K562 (cell line): Measurements from ENCODE around the gene ATG10. TPM values are rescaled to one million over a fixed set of nuclear protein-coding genes. Genes with fewer than 3 reads are reported as not detected.

ENCODE experiments used
- ATAC-seq: fragments of 200-7000 bp; cut with Tn5 transposase; 3 replicates; pipeline ENCODE4 v1.9.1; 2020; ENCODE audit warnings: moderate library complexity
- BruUV-seq: library from RNA; stranded (reverse); fragments of 400-500 nt; replicated peaks from 2 replicates; lab custom pipeline; 2021; lab: Mats Ljungman, UMichigan
- CTCF ChIA-PET: fragments of 300-600 bp; formaldehyde crosslinking; extraction: SDS; loops from one replicate; lab custom pipeline; 2021; ENCODE audit warnings: low intra/inter-chr PET ratio; lab: Yijun Ruan, JAX
- POLR2A ChIA-PET: fragments of 300-600, 350-650 bp; sonication (Branson Sonifier 250); formaldehyde crosslinking; extraction: SDS; loops from one replicate; lab custom pipeline; 2021; ENCODE audit warnings: antibody characterized with exemption, inconsistent platforms; lab: Yijun Ruan, JAX
- DNase-seq, 4 experiments: peaks; one replicate each; pipeline versions ENCODE4 v3.0.0 to v3.0.0-alpha.2; 2011 to 2018; ENCODE audit warnings: low spot score in 3 of 4, mixed read lengths in 3 of 4; ENCODE audit errors: extremely low read depth in 1 of 4
- FAIRE-seq: peaks from 2 replicates; lab custom pipeline; 2011; peaks lifted over from hg19 to GRCh38; lab: Jason Lieb, UNC
- H2AFZ ChIP-seq: 2 replicates; pipeline ENCODE4 v1.6.0; 2011; ENCODE audit warnings: low read depth, low read length, control low read depth, inconsistent platforms
- H3K27ac ChIP-seq: fragments of 200-600 bp; 3 replicates; pipeline ENCODE4 v1.8.0; 2011; ENCODE audit warnings: low read depth, mild to moderate bottlenecking, control low read depth, inconsistent platforms, low read length, moderate library complexity, mixed read lengths; ENCODE audit errors: extremely low read depth
- H3K27me3 ChIP-seq, 2 experiments: fragments of 300-600 bp in 1 of 2; 2 replicates in 1 of 2; 3 replicates in 1 of 2; pipeline versions ENCODE4 v1.6.0 to v1.8.0; 2011; ENCODE audit warnings: inconsistent platforms in 2 of 2, low read length in 2 of 2, mild to moderate bottlenecking in 1 of 2, mixed read lengths in 1 of 2, moderate library complexity in 1 of 2; ENCODE audit not compliant: control insufficient read depth in 2 of 2, insufficient read depth in 2 of 2
- H3K36me3 ChIP-seq: fragments of 300-600 bp; 3 replicates; pipeline ENCODE4 v1.8.0; 2011; ENCODE audit warnings: mild to moderate bottlenecking, low read length, inconsistent platforms; ENCODE audit not compliant: control insufficient read depth, insufficient read depth
- H3K4me1 ChIP-seq, 2 experiments: fragments of 200-600 bp in 1 of 2; replicated peaks in 1 of 2; 2 replicates in 1 of 2; 3 replicates in 1 of 2; pipeline versions ENCODE4 v1.5.1 to v1.8.0; 2011; ENCODE audit warnings: inconsistent platforms in 2 of 2, low read length in 2 of 2, mild to moderate bottlenecking in 1 of 2, mixed read lengths in 1 of 2, moderate library complexity in 1 of 2; ENCODE audit not compliant: control insufficient read depth in 2 of 2, insufficient read depth in 2 of 2
- H3K4me2 ChIP-seq: 2 replicates; pipeline ENCODE4 v1.6.1; 2011; ENCODE audit warnings: low read length, control low read depth, inconsistent platforms, mixed read lengths; ENCODE audit not compliant: insufficient read depth
- H3K4me3 ChIP-seq: fragments of 200-600 bp; sonication (generic), shearing (Covaris generic); 2 replicates; pipeline ENCODE4 v1.5.1; 2016; ENCODE audit warnings: control low read depth, inconsistent platforms
- H3K79me2 ChIP-seq: fragments of 200-600 bp; 3 replicates; pipeline ENCODE4 v1.8.0; 2011; ENCODE audit warnings: low read length, inconsistent platforms; ENCODE audit not compliant: control insufficient read depth, insufficient read depth
- H3K9ac ChIP-seq, 2 experiments: 2 replicates each; pipeline versions ENCODE4 v1.6.0 to v1.6.1; 2011; ENCODE audit warnings: low read depth in 2 of 2, low read length in 2 of 2, control low read depth in 1 of 2, inconsistent platforms in 1 of 2, mild to moderate bottlenecking in 1 of 2, mixed read lengths in 1 of 2; ENCODE audit not compliant: insufficient read depth in 1 of 2
- H3K9me1 ChIP-seq: one replicate; pipeline ENCODE4 v1.6.0; 2011; ENCODE audit warnings: inconsistent platforms, mild to moderate bottlenecking, low read length, moderate library complexity; ENCODE audit not compliant: control insufficient read depth, insufficient read depth
- H3K9me3 ChIP-seq: replicated peaks from 2 replicates; pipeline ENCODE4 v1.5.1; 2011; ENCODE audit warnings: low read depth, low read length, inconsistent platforms; ENCODE audit not compliant: control insufficient read depth, insufficient read depth
- H4K20me1 ChIP-seq: replicated peaks from 2 replicates; pipeline ENCODE4 v1.6.1; 2011; ENCODE audit warnings: low read length, inconsistent platforms, mixed read lengths; ENCODE audit not compliant: control insufficient read depth, insufficient read depth
- CREB1 ChIP-seq, 2 experiments: sonication (generic) in 1 of 2; formaldehyde crosslinking in 1 of 2; IDR thresholded peaks; 2 replicates each; pipeline versions ENCODE4 v1.6.1 to v1.8.0; 2012 to 2022; ENCODE audit warnings: inconsistent platforms in 1 of 2, mild to moderate bottlenecking in 1 of 2, missing genetic modification reagents in 1 of 2, moderate library complexity in 1 of 2
- E2F3 ChIP-seq: fragments of 250-450 bp; sonication (Bioruptor Pico); IDR thresholded peaks from 2 replicates; pipeline ENCODE4 v1.4.0; 2020; ENCODE audit warnings: mild to moderate bottlenecking
- ELF4 ChIP-seq: fragments of 450-650 bp; formaldehyde crosslinking; IDR thresholded peaks from 2 replicates; pipeline ENCODE4 v1.4.0; 2022; ENCODE audit warnings: missing genetic modification characterization
- ETV6 ChIP-seq, 3 experiments: fragments of 150-350 bp in 1 of 3; sonication (generic) in 1 of 3; formaldehyde crosslinking in 1 of 3; IDR thresholded peaks; 2 replicates each; pipeline versions ENCODE4 v1.6.1 to v1.8.0; 2014 to 2022; ENCODE audit warnings: borderline replicate concordance in 2 of 3, low read depth in 2 of 3, antibody characterized with exemption in 1 of 3, low read length in 1 of 3, mild to moderate bottlenecking in 1 of 3, missing genetic modification reagents in 1 of 3
- FOSL1 ChIP-seq: fragments of 200-800 bp; sonication (Bioruptor generic); conservative IDR thresholded peaks from 2 replicates; pipeline ENCODE4 v1.6.1; 2016; ENCODE audit warnings: missing genetic modification characterization, missing compliant biosample characterization
- HNRNPK ChIP-seq: fragments of 200-400 bp; formaldehyde crosslinking; IDR thresholded peaks from one replicate; pipeline ENCODE4 v1.6.1; 2018; ENCODE audit warnings: mild to moderate bottlenecking, low read depth, low read length; ENCODE audit not compliant: poor library complexity, severe bottlenecking
- NFRKB ChIP-seq: fragments of 450-650 bp; IDR thresholded peaks from 2 replicates; pipeline ENCODE4 v1.6.1; 2016; ENCODE audit warnings: low read depth
- NR2F6 ChIP-seq: fragments of 450-650 bp; formaldehyde crosslinking; IDR thresholded peaks from 2 replicates; pipeline ENCODE4 v1.4.0; 2020; ENCODE audit warnings: mild to moderate bottlenecking
- OTX1 ChIP-seq: fragments of 450-650 bp; formaldehyde crosslinking; IDR thresholded peaks from 2 replicates; pipeline ENCODE4 v1.4.0; 2022; ENCODE audit warnings: mild to moderate bottlenecking
- RAD21 ChIP-seq, 2 experiments: fragments of 250-450 bp in 1 of 2; fragments of 450-650 bp in 1 of 2; sonication (Bioruptor Pico) in 1 of 2; formaldehyde crosslinking in 1 of 2; IDR thresholded peaks in 1 of 2; conservative IDR thresholded peaks in 1 of 2; 2 replicates each; pipeline versions ENCODE4 v1.4.0 to v1.8.0; 2020 to 2022; ENCODE audit warnings: mild to moderate bottlenecking in 2 of 2, moderate library complexity in 1 of 2
- RFX1 ChIP-seq: fragments of 450-650 bp; IDR thresholded peaks from 2 replicates; pipeline ENCODE4 v1.6.1; 2016; ENCODE audit warnings: mild to moderate bottlenecking, moderate library complexity
- SNIP1 ChIP-seq: fragments of 450-650 bp; IDR thresholded peaks from 2 replicates; pipeline ENCODE4 v1.7.1; 2017; ENCODE audit warnings: low read depth, mild to moderate bottlenecking
- USF2 ChIP-seq: sonication (generic); formaldehyde crosslinking; IDR thresholded peaks from 2 replicates; pipeline ENCODE4 v1.5.0; 2020; ENCODE audit warnings: missing genetic modification reagents
- XRCC5 ChIP-seq: fragments of 200-400 bp; formaldehyde crosslinking; IDR thresholded peaks from 2 replicates; pipeline ENCODE4 v1.6.1; 2017; ENCODE audit warnings: low read depth, mild to moderate bottlenecking, low read length
- ZEB2 ChIP-seq: fragments of 450-650 bp; IDR thresholded peaks from 2 replicates; pipeline ENCODE4 v1.6.1; 2016
- ZNF143 ChIP-seq: sonication (generic); formaldehyde crosslinking; IDR thresholded peaks from 2 replicates; pipeline ENCODE4 v1.9.0; 2022; ENCODE audit warnings: mild to moderate bottlenecking, missing genetic modification reagents
- WGBS: fragments of 100-300 bp; shearing (Covaris generic); methylation state at CpG from one replicate; pipeline ENCODE4 v1.1.6; 2016; ENCODE audit warnings: low coverage, mixed read lengths; ENCODE audit not compliant: insufficient coverage; ENCODE audit errors: missing lambda C conversion rate; 5-methylcytosine and 5-hydroxymethylcytosine counted together
- in situ Hi-C: fragments of 300-500 bp; cut with MboI; formaldehyde crosslinking; loops from 4 replicates; pipeline ENCODE4 v1.15.0; 2018; ENCODE audit warnings: inconsistent platforms, mixed read lengths
- intact Hi-C: fragments of 100-400 bp; cut with micrococcal nuclease; formaldehyde crosslinking; loops from 2 replicates; pipeline ENCODE4 v1.14.2; 2022
- polyA plus RNA-seq, 8 experiments: library from polyadenylated mRNA; depleted of rRNA in 4 of 8; stranded (reverse) in 5 of 8; unstranded in 3 of 8; fragments of >200 nt; fragmentation: Nextera tagmentation in 2 of 8; fragmentation: Illumina TruSeq in 1 of 8; extraction: Ambion mirVana in 2 of 8; extraction: Trizol in 1 of 8; gene quantifications; 2 replicates each; pipeline versions ENCODE4 v1.2.1 to v1.2.3, GENCODE V29; 2011 to 2014; ENCODE audit warnings: inconsistent platforms in 1 of 8, missing spikeins in 1 of 8
- total RNA-seq, 7 experiments: library from RNA; depleted of rRNA in 6 of 7; stranded (reverse); fragments of >200 nt in 6 of 7; fragmentation: Illumina TruSeq in 2 of 7; extraction: Trizol in 2 of 7; gene quantifications; 2 replicates each; pipeline versions ENCODE4 v1.2.1 to v1.2.3, GENCODE V29; 2011 to 2021; ENCODE audit warnings: low replicate concordance in 1 of 7
- TF ChIP-seq, protein P1 (sequence below): fragments of 250-450 bp; sonication (Bioruptor Pico); IDR thresholded peaks from 2 replicates; pipeline ENCODE4 v1.4.0; 2020; ENCODE audit warnings: mild to moderate bottlenecking

The ATG10 gene
- total and polyA plus RNA-seq, 9 of the 15 experiments (the other 6 are each of a cell fraction or from before 2014, with no cell fraction given): 7.0 to 18.8 (median 14.6) TPM

DNA sequence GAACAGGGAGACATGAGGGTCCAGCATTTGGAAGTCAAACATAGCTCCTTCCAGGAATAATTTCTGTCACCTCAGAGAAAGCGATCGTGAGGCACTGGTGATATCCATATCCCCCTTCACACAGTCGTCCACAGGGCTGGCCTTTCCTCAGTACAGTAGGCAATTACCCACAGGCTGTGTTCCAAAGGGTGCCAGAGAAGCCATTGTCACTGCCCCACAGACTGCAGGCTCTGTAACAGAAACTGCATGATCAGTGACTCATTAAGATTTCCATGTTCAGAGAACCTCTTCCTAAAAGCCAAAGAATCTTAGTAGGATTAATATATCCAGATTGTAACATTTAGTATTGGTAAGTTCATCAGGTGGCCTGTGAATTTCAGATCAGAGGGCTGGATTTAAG lies 178.7 kb downstream of the ATG10 start:
- FAIRE-seq (no peak), DNase-seq (no peak), ATAC-seq (no peak)
- intact Hi-C loops: no loop called here
- Histone ChIP-seq H4K20me1 (no peaks in the 10 kb centered on the region), H3K27ac (no peak overlapping the region), H3K79me2 (no peaks in the 10 kb centered on the region), H3K4me1 (no peaks in the 10 kb centered on the region), H3K4me2 (no peak overlapping the region), H2AFZ (no peak overlapping the region), H3K36me3 (no peaks in the 10 kb centered on the region), H3K9me1 (no peaks in the 10 kb centered on the region), H3K27me3 (no peaks in the 10 kb centered on the region), H3K9me3 (no peaks in the 10 kb centered on the region), H3K9ac (no peak overlapping the region), H3K4me3 (no peak overlapping the region)
- in situ Hi-C loops: loop anchor here (25.0 kb wide), 1 partner anchor 638 kb away; no protein-coding TSS in a partner anchor
- BruUV-seq: no TSS peak
- WGBS: 40% methylated on average over 3 of the region's 3 CpGs
- ChIA-PET CTCF (no interaction called here), POLR2A (no interaction called here)
- TF ChIP-seq SNIP1: no peak
- TF ChIP-seq ETV6 (IDR thresholded peaks at IDR 0.05; ENCODE audit: borderline replicate concordance in 1 of 2, low read depth in 2 of 2, low read length in 1 of 2): no peak
- no peak for TF ChIP-seq ETV6 (CRISPR knock-in tag; IDR thresholded peaks at IDR 0.05; ENCODE audit: borderline replicate concordance)
- TF ChIP-seq RFX1: no peak
- no peak for TF ChIP-seq RAD21 (CRISPR knock-in tag; conservative IDR thresholded peaks at IDR 0.05 in 1 of 2, IDR thresholded peaks at IDR 0.05 in 1 of 2)
- TF ChIP-seq, protein P1, sequence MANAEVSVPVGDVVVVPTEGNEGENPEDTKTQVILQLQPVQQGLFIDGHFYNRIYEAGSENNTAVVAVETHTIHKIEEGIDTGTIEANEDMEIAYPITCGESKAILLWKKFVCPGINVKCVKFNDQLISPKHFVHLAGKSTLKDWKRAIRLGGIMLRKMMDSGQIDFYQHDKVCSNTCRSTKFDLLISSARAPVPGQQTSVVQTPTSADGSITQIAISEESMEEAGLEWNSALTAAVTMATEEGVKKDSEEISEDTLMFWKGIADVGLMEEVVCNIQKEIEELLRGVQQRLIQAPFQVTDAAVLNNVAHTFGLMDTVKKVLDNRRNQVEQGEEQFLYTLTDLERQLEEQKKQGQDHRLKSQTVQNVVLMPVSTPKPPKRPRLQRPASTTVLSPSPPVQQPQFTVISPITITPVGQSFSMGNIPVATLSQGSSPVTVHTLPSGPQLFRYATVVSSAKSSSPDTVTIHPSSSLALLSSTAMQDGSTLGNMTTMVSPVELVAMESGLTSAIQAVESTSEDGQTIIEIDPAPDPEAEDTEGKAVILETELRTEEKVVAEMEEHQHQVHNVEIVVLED: no peak
- no peak for TF ChIP-seq ZNF143 (CRISPR knock-in tag)
- no peak for TF ChIP-seq HNRNPK
- no peak for TF ChIP-seq ZEB2
- no peak for TF ChIP-seq XRCC5
- no peak for TF ChIP-seq NFRKB
- TF ChIP-seq E2F3 (CRISPR knock-in tag): no peak
- TF ChIP-seq FOSL1 (tag): no peak
- no peak for TF ChIP-seq CREB1 (IDR thresholded peaks at IDR 0.05)
- no peak for TF ChIP-seq CREB1 (CRISPR knock-in tag; IDR thresholded peaks at IDR 0.05)
- TF ChIP-seq ELF4 (CRISPR knock-in tag): no peak
- no peak for TF ChIP-seq USF2 (CRISPR knock-in tag)
- no peak for TF ChIP-seq OTX1
- TF ChIP-seq NR2F6 (CRISPR knock-in tag): no peak
